Thyroid gland (tissue), 4 donors: ENCODE results near the gene OR14C36. TPM values are rescaled to one million over a fixed set of nuclear protein-coding genes. Genes with fewer than 3 reads are reported as not detected.

ENCODE experiments used
- DNase-seq, 2 donors: peaks; one replicate each; pipeline ENCODE4 v3.0.0-alpha.2; 2019
- H3K27ac ChIP-seq, 3 donors: fragments of 200-600 bp; sonication (generic); 1 replicate in 2 of 3; 2 replicates in 1 of 3; pipeline ENCODE4 v1.5.1; 2016 to 2019; ENCODE audit warnings: mild to moderate bottlenecking in 1 of 3, moderate library complexity in 1 of 3
- H3K27me3 ChIP-seq: fragments of 200-600 bp; sonication (generic); one replicate; pipeline ENCODE4 v1.5.1; 2019
- H3K36me3 ChIP-seq, 2 donors: fragments of 200-600 bp; sonication (generic); one replicate each; pipeline ENCODE4 v1.5.1; 2016 to 2019
- H3K4me1 ChIP-seq, 2 donors: fragments of 200-600 bp; sonication (generic); one replicate each; pipeline ENCODE4 v1.5.1; 2017 to 2019
- H3K4me3 ChIP-seq, 3 donors: fragments of 200-600 bp; sonication (generic); replicated peaks in 1 of 3; 1 replicate in 2 of 3; 2 replicates in 1 of 3; pipeline ENCODE4 v1.5.1; 2016; ENCODE audit warnings: mild to moderate bottlenecking in 1 of 3
- H3K9me3 ChIP-seq: fragments of 200-600 bp; sonication (generic); one replicate; pipeline ENCODE4 v1.5.1; 2017
- POLR2A ChIP-seq, 2 donors: fragments of 450-650 bp; IDR thresholded peaks; one replicate each; pipeline ENCODE4 v1.6.1; 2017; ENCODE audit warnings: antibody characterized with exemption in 2 of 2, mild to moderate bottlenecking in 2 of 2, moderate library complexity in 1 of 2
- WGBS, 2 donors: methylation state at CpG; one replicate each; pipeline ENCODE4 v1.1.5; 2017; 5-methylcytosine and 5-hydroxymethylcytosine counted together
- intact Hi-C: fragments of 100-400 bp; cut with DNase I; formaldehyde crosslinking; loops from one replicate; pipeline ENCODE4 v1.15.1; 2023
- total RNA-seq, 4 donors: library from RNA; depleted of rRNA; stranded (reverse); fragments of >200 nt; gene quantifications; one replicate each; pipeline ENCODE4 v1.2.3, GENCODE V29; 2016
- TF ChIP-seq, protein P1 (sequence below), 6 experiments: fragments of 200-600 bp in 3 of 6; fragments of 450-650 bp in 3 of 6; sonication (generic) in 3 of 6; IDR thresholded peaks; one replicate each; pipeline ENCODE4 v1.5.1; 2016 to 2019; ENCODE audit warnings: antibody characterized with exemption in 6 of 6, mild to moderate bottlenecking in 2 of 6, inconsistent platforms in 1 of 6, moderate library complexity in 1 of 6

The OR14C36 gene
- total RNA-seq, 4 donors from 2014 or later, result not detected

DNA sequence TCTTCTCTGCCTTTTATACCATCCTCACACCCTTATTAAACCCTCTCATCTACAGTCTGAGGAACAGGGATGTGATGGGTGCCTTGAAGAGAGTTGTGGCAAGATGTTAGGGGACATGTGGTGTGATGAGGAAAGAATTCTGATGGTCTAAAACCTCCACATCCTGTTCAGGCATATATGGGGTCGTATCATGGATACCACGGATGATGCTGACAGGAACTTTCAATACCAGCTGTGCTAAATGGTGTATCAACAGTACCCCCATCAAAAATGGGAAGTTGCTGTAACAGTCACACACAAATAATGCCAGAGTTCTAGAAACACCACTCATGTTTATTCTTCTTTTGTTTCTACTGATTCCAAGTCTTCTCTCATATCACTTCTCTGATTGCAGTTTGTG is 39.9 kb downstream of the OR14C36 start:
- no peaks in the 10 kb centered on the region for H3K9me3 ChIP-seq
- no peaks in the 10 kb centered on the region for H3K27me3 ChIP-seq
- no peak for DNase-seq
- intact Hi-C loops, result no loop called here
- H3K36me3 ChIP-seq, result no peaks in the 10 kb centered on the region
- H3K4me1 ChIP-seq, result no peaks in the 10 kb centered on the region
- H3K27ac ChIP-seq, result no peak overlapping the region
- 63 to 64% methylated on average over 2 of the region's 2 CpGs for WGBS, 2 donors
- H3K4me3 ChIP-seq, result no peak overlapping the region
- TF ChIP-seq POLR2A (IDR thresholded peaks at IDR 0.05), result no peak
- TF ChIP-seq, protein P1, sequence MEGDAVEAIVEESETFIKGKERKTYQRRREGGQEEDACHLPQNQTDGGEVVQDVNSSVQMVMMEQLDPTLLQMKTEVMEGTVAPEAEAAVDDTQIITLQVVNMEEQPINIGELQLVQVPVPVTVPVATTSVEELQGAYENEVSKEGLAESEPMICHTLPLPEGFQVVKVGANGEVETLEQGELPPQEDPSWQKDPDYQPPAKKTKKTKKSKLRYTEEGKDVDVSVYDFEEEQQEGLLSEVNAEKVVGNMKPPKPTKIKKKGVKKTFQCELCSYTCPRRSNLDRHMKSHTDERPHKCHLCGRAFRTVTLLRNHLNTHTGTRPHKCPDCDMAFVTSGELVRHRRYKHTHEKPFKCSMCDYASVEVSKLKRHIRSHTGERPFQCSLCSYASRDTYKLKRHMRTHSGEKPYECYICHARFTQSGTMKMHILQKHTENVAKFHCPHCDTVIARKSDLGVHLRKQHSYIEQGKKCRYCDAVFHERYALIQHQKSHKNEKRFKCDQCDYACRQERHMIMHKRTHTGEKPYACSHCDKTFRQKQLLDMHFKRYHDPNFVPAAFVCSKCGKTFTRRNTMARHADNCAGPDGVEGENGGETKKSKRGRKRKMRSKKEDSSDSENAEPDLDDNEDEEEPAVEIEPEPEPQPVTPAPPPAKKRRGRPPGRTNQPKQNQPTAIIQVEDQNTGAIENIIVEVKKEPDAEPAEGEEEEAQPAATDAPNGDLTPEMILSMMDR (IDR thresholded peaks at IDR 0.05), result no peak

DNA sequence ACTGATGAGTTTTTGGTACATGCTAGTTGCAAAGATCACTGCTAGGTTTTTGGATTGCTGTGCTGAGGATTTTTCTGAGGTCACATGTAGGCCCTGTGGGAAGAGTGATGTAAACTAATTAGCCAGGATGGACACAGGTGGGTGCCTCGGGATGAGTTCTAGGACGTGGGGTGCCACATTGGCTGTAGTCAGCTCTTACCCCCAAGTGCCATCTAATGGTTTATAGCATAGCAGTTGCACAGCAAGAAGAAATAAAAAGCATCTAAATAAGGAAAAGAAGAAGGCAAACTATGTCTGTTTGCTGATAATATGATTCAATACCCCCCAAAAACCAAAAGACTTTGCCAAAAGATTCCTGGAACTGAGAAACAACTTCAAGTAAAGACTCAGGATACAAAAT is 44.5 kb downstream of the OR14C36 start:
- TF ChIP-seq, protein P1 (IDR thresholded peaks at IDR 0.05), result no peak
- TF ChIP-seq POLR2A (IDR thresholded peaks at IDR 0.05), result no peak
- Histone ChIP-seq H3K27ac (no peak overlapping the region), H3K9me3 (no peaks in the 10 kb centered on the region), H3K4me3 (no peak overlapping the region), H3K4me1 (no peaks in the 10 kb centered on the region), H3K27me3 (no peaks in the 10 kb centered on the region), H3K36me3 (no peaks in the 10 kb centered on the region)
- intact Hi-C loops, result no loop called here
- 43 to 51% methylated on average over 2 of the region's 2 CpGs for WGBS, 2 donors
- DNase-seq, result no peak

Other genes with a start within 250 kb of the OR14C36 start
- gene OR2M5, start 203.6 kb upstream of the OR14C36 start, total RNA-seq, result not detected
- not detected for gene OR2M2, start 174.0 kb upstream of the OR14C36 start, total RNA-seq
- not detected for gene OR2M3, start 151.5 kb upstream of the OR14C36 start, total RNA-seq
- gene OR2M4, start 117.4 kb upstream of the OR14C36 start, total RNA-seq, result not detected
- gene OR2T33, start 70.8 kb upstream of the OR14C36 start, total RNA-seq, result 1 to 10 TPM in 2 of 4 donors, under 1 TPM in 1, not detected in 1; 0.75 to 1.8 (median 1.4) TPM
- not detected for gene OR2T12, start 45.4 kb upstream of the OR14C36 start, total RNA-seq
- not detected for gene OR2M7, start 24.2 kb upstream of the OR14C36 start, total RNA-seq
- not detected for gene OR2T4, start 12.9 kb downstream of the OR14C36 start, total RNA-seq
- gene OR2T6, start 27.0 kb downstream of the OR14C36 start, total RNA-seq, result not detected
- not detected for gene OR2T1, start 54.3 kb downstream of the OR14C36 start, total RNA-seq
- gene OR2T2, start 96.9 kb downstream of the OR14C36 start, total RNA-seq, result not detected
- gene OR2T3, start 124.6 kb downstream of the OR14C36 start, total RNA-seq, result not detected
- gene OR2T5, start 139.8 kb downstream of the OR14C36 start, total RNA-seq, result not detected
- gene OR2G6, start 159.3 kb downstream of the OR14C36 start, total RNA-seq, result not detected
- gene OR2T29, start 214.0 kb downstream of the OR14C36 start, total RNA-seq, result not detected
- not detected for gene OR2T34, start 226.0 kb downstream of the OR14C36 start, total RNA-seq
- gene OR2T10, start 248.9 kb downstream of the OR14C36 start, total RNA-seq, result not detected